CD8-positive, alpha-beta memory T cell (primary cell): Measurements from ENCODE around the gene AZU1. TPM values are rescaled to one million over a fixed set of nuclear protein-coding genes. Genes with fewer than 3 reads are reported as not detected.
A peak's percentile ranks its signal among the peaks of the same experiment; 100 is the strongest.
"Not testable (repeated sequence)": the region's sequence is repeated elsewhere in the genome, so short reads cannot be mapped to it uniquely, and the experiment has no call there.

Experiments
- CTCF ChIA-PET: fragments of 350-600 bp; sonication (Branson Sonifier 250); formaldehyde crosslinking; loops from one replicate; lab custom pipeline; 2021; ENCODE audit warnings: antibody characterized with exemption; lab: Charles Lee
- POLR2A ChIA-PET: fragments of 350-600 bp; sonication (Branson Sonifier 250); formaldehyde crosslinking; loops from one replicate; lab custom pipeline; 2021; ENCODE audit warnings: antibody characterized with exemption; lab: Charles Lee
- DNase-seq, 5 donors: peaks; one replicate each; pipeline versions ENCODE4 v3.0.0 to v3.0.0-alpha.2; 2020 to 2022; ENCODE audit warnings: mixed read lengths in 1 of 5
- H3K27ac ChIP-seq: one replicate; pipeline ENCODE4 v1.7.0; 2013; ENCODE audit warnings: low read depth, mild to moderate bottlenecking, low read length, moderate library complexity
- H3K27me3 ChIP-seq: 2 replicates; pipeline ENCODE4 v1.7.0; 2013; ENCODE audit warnings: low read length, mild to moderate bottlenecking; ENCODE audit not compliant: insufficient read depth, poor library complexity, severe bottlenecking
- H3K36me3 ChIP-seq: 2 replicates; pipeline ENCODE4 v1.7.0; 2013; ENCODE audit warnings: mild to moderate bottlenecking, low read length, moderate library complexity; ENCODE audit not compliant: insufficient read depth
- H3K4me1 ChIP-seq: 2 replicates; pipeline ENCODE4 v1.7.0; 2013; ENCODE audit warnings: mild to moderate bottlenecking, low read length, moderate library complexity; ENCODE audit not compliant: insufficient read depth
- H3K4me3 ChIP-seq: 2 replicates; pipeline ENCODE4 v1.7.0; 2013; ENCODE audit warnings: mild to moderate bottlenecking, low read length
- H3K9me3 ChIP-seq: 2 replicates; pipeline ENCODE4 v1.7.0; 2013; ENCODE audit warnings: mild to moderate bottlenecking, low read length
- H3K27ac Mint-ChIP-seq, 8 donors: one replicate each; pipeline ENCODE4 v1.8.0; 2020 to 2021; ENCODE audit warnings: mixed read lengths in 8 of 8, mild to moderate bottlenecking in 6 of 8, inconsistent platforms in 3 of 8, moderate library complexity in 3 of 8
- H3K27me3 Mint-ChIP-seq, 2 donors: one replicate each; pipeline ENCODE4 v1.8.0; 2020 to 2021; ENCODE audit warnings: mixed read lengths in 2 of 2, mild to moderate bottlenecking in 1 of 2, moderate library complexity in 1 of 2
- H3K36me3 Mint-ChIP-seq, 3 donors: one replicate each; pipeline ENCODE4 v1.8.0; 2020 to 2021; ENCODE audit warnings: mixed read lengths in 3 of 3, inconsistent platforms in 1 of 3, mild to moderate bottlenecking in 1 of 3
- H3K4me1 Mint-ChIP-seq, 3 donors: one replicate each; pipeline ENCODE4 v1.8.0; 2020 to 2021; ENCODE audit warnings: mixed read lengths in 3 of 3, inconsistent platforms in 1 of 3, mild to moderate bottlenecking in 1 of 3
- H3K4me3 Mint-ChIP-seq, 7 donors: one replicate each; pipeline ENCODE4 v1.8.0; 2020 to 2021; ENCODE audit warnings: mixed read lengths in 7 of 7, mild to moderate bottlenecking in 6 of 7, moderate library complexity in 4 of 7, inconsistent platforms in 2 of 7
- H3K9me3 Mint-ChIP-seq, 5 donors: one replicate each; pipeline ENCODE4 v1.8.0; 2020 to 2022; ENCODE audit warnings: mixed read lengths in 5 of 5, mild to moderate bottlenecking in 3 of 5, moderate library complexity in 2 of 5, inconsistent platforms in 1 of 5
- polyA plus RNA-seq: library from polyadenylated mRNA; unstranded; fragments of 300-500 nt; fragmentation: Illumina TruSeq; gene quantifications from one replicate; pipeline ENCODE4 v1.2.3, GENCODE V29; 2021
- total RNA-seq, 2 experiments: library from RNA; stranded (reverse); gene quantifications; one replicate each; pipeline ENCODE4 v1.2.3, GENCODE V29; 2021

AZU1 gene
- total and polyA plus RNA-seq, 3 experiments from 2014 or later, result not detected

DNA sequence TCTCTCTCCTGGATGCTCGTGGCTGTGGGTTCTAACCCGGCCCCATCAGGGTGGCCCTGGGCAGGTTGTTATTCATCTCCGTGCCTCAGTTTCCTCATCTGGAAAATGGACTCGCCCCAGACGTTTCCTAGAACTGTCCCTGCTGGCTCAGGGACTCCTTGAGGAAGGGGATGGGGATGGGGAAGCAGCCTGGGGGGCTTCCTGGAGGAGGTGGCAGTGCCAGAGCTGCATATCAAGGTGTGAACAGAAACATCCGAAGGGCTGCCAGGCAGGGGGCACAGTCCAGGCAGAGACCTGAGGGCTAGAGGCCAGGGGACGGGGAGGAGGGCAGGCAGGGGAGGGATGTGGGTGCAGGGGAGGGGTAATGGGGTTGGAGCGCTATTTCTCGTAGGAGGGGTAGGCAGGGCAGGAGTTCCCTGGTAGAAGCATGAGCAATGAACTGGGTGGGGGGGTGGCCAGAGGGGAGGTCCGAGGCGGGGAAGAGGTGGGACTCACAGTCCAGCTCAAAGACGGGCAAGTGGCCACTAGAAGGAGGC is 20.8 kb downstream of the AZU1 start:
- peaks cover 0 to 5% (median 3%) of the 10 kb centered on the region in 3 donors for H3K4me1 Mint-ChIP-seq
- no peaks in the 10 kb centered on the region for H3K36me3 ChIP-seq

DNA sequence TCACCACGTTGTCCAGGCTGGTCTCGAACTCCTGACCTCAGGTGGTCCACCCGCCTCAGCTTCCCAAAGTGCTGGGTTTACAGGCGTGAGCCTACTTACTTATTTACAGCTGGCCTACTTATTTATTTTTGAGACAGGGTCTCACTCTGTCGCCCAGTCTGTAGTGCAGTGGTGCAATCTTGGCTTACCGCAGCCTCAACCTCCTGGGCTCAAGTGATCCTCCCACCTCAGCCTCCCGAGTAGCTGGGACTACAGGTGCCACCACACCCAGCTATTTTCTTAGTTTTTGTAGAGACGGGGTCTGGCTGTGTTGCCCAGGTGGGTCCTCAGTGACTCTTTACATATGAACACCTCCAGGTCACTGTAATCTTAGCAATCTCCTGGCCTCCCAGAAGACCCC is 21.6 kb downstream of the AZU1 start:
- ChIA-PET CTCF (interaction anchor here (1.1 to 1.5 kb wide), 2 partner anchors 15 to 135 kb away, joined by 3 to 5 read pairs; partner anchors contain the start of gene WDR18), POLR2A (interaction anchor here (0.7 kb wide), 2 partner anchors 14 to 149 kb away, joined by 3 read pairs; no protein-coding TSS in a partner anchor)
- not testable (repeated sequence) for H3K27ac ChIP-seq

More for the DNA sequence above, 20.8 kb downstream of the AZU1 start:
- no peaks in the 10 kb centered on the region for H3K9me3 ChIP-seq
- DNase-seq, result no peak
- H3K4me3 ChIP-seq, result no peak overlapping the region
- CTCF ChIA-PET, result interaction anchor here (1.1 kb wide), 1 partner anchor 15 kb away, joined by 5 read pairs; no protein-coding TSS in a partner anchor
- no peaks in the 10 kb centered on the region for H3K4me1 ChIP-seq
- H3K27me3 Mint-ChIP-seq, result peaks cover 32 to 45% of the 10 kb centered on the region in 2 donors
- H3K27me3 ChIP-seq, result peaks cover 19% of the 10 kb centered on the region
- no peaks in the 10 kb centered on the region for H3K36me3 Mint-ChIP-seq
- no peak overlapping the region for H3K27ac Mint-ChIP-seq
- H3K4me3 Mint-ChIP-seq, result no peak overlapping the region
- H3K27ac ChIP-seq, result no peak overlapping the region
- no peaks in the 10 kb centered on the region for H3K9me3 Mint-ChIP-seq
- POLR2A ChIA-PET, result interaction anchor here (0.6 to 0.7 kb wide), 3 partner anchors 15 to 150 kb away, joined by 3 to 6 read pairs (median 3); no protein-coding TSS in a partner anchor

DNA sequence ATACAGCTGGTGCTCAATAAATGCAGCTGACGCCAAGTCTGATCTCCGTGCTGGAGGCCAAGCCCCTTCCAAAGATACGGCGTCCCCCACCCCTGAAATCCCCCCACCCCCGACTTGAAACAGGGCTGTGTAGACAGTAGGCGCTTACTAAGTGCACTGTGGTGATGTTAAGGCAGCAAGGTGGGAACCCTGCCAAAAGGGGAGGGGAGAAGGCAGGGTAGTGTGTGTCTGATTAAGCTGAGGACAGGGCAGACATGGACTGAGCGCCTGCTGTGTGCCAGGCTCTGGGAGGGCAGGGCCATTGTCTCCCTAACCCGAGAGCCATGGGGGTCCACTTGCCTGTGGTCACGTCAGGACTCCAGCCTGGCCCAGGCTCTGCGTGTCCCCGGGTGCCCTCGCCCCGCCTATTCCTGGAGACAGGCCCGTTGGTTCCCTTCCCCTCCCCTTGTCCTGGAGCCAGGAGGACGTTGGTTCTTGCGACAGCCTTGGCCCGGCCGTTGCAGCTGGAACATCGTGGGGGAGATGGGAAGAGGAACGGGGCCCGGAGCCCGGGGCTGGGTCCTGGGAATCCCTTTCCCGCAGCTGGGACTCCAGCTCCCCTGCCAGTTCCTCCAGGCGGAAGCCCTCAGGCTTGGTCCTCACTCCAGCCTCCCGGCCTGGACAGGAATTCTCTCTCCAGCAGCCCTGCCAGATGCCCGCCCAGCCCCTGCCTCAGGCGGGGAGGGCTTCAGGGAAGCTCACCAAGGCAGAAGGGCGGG is 22.8 kb downstream of the AZU1 start:
- Mint-ChIP-seq H3K4me3 (no peak overlapping the region), H3K4me1 (no peaks in the 10 kb centered on the region), H3K9me3 (no peaks in the 10 kb centered on the region), H3K27ac (no peak overlapping the region), H3K36me3 (no peaks in the 10 kb centered on the region), H3K27me3 (peaks cover 28 to 36% of the 10 kb centered on the region in 2 donors)
- ChIA-PET POLR2A (no interaction called here), CTCF (interaction anchor here (0.7 to 1.6 kb wide), 3 partner anchors 51 to 134 kb away, joined by 3 to 4 read pairs (median 3); partner anchors contain the start of gene WDR18)
- Histone ChIP-seq H3K9me3 (no peaks in the 10 kb centered on the region), H3K27me3 (peaks cover 19% of the 10 kb centered on the region), H3K36me3 (no peaks in the 10 kb centered on the region), H3K4me3 (no peak overlapping the region), H3K27ac (no peak overlapping the region), H3K4me1 (no peaks in the 10 kb centered on the region)
- DNase-seq, result no peak

More for the DNA sequence above, 21.6 kb downstream of the AZU1 start:
- not testable (repeated sequence) for H3K9me3 Mint-ChIP-seq, H3K4me1 Mint-ChIP-seq, H3K36me3 ChIP-seq, H3K27ac Mint-ChIP-seq, DNase-seq, H3K36me3 Mint-ChIP-seq, H3K9me3 ChIP-seq, H3K4me3 Mint-ChIP-seq, H3K4me1 ChIP-seq, H3K4me3 ChIP-seq
- peaks cover 30 to 45% of the 10 kb centered on the region in 2 donors for H3K27me3 Mint-ChIP-seq
- H3K27me3 ChIP-seq, result peaks cover 19% of the 10 kb centered on the region

DNA sequence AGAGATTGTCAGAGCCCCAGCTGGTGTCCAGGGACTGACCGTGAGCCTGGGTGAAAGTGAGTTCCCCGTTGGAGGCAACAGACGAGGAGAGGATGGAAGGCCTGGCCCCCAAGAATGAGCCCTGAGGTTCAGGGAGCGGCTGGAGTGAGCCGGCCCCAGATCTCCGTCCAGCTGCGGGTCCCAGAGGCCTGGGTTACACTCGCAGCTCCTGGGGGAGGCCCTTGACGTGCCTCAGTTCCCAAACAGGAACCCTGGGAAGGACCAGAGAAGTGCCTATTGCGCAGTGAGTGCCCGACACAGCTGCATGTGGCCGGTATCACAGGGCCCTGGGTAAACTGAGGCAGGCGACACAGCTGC is 23.3 kb downstream of the AZU1 start:
- Mint-ChIP-seq H3K4me1 (no peaks in the 10 kb centered on the region), H3K36me3 (no peaks in the 10 kb centered on the region), H3K9me3 (no peaks in the 10 kb centered on the region), H3K27ac (no peak overlapping the region), H3K4me3 (no peak overlapping the region), H3K27me3 (peaks cover 28 to 32% of the 10 kb centered on the region in 2 donors)
- H3K9me3 ChIP-seq, result no peaks in the 10 kb centered on the region
- ChIA-PET CTCF (interaction anchor here (0.7 to 1.6 kb wide), 2 partner anchors 52 to 69 kb away, joined by 3 to 4 read pairs; no protein-coding TSS in a partner anchor), POLR2A (no interaction called here)
- H3K36me3 ChIP-seq, result no peaks in the 10 kb centered on the region
- H3K4me3 ChIP-seq, result no peak overlapping the region
- no peak overlapping the region for H3K27ac ChIP-seq
- DNase-seq, result no peak
- H3K27me3 ChIP-seq, result peaks cover 19% of the 10 kb centered on the region
- H3K4me1 ChIP-seq, result no peaks in the 10 kb centered on the region

DNA sequence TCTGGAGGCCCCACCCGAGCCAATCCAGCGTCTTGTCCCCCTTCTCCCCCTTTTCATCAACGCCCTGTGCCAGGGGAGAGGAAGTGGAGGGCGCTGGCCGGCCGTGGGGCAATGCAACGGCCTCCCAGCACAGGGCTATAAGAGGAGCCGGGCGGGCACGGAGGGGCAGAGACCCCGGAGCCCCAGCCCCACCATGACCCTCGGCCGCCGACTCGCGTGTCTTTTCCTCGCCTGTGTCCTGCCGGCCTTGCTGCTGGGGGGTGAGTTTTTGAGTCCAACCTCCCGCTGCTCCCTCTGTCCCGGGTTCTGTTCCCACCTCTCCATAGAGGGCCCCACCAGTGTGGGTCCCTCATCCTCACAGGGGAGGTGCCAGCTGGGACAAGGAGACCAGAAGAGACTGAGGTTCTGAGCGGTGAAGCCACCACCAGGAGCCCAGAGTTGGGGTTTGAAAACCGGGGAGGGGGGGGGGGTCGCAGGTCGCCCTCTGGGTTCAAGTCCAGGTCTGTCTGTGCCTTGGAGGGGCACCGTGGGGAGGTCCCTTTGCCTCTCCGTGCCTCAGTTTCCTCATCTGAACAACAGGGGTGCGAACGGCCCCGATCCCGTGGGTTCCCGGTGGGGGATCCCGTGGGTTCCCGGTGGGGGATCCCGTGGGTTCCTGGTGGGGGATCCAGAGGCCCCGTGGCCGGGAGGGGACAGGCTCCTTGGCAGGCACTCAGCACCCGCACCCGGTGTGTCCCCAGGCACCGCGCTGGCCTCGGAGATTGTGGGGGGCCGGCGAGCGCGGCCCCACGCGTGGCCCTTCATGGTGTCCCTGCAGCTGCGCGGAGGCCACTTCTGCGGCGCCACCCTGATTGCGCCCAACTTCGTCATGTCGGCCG is 24.7 kb downstream of the AZU1 start, which contains the start of gene ELANE:
TSS of gene ELANE (plus strand) at position 168 of the 878 bp plus-strand sequence. CDS start at position 194, 26 bp downstream.
- no peaks in the 10 kb centered on the region for H3K36me3 ChIP-seq
- no peak for DNase-seq
- H3K9me3 Mint-ChIP-seq, result no peaks in the 10 kb centered on the region
- CTCF ChIA-PET, result interaction anchor here (1.6 kb wide), 1 partner anchor 67 kb away, joined by 4 read pairs; no protein-coding TSS in a partner anchor
- no peaks in the 10 kb centered on the region for H3K9me3 ChIP-seq
- H3K4me1 Mint-ChIP-seq, result no peaks in the 10 kb centered on the region
- H3K4me3 Mint-ChIP-seq, result no peak within 1 kb of the TSS
- H3K4me3 ChIP-seq, result no peak within 1 kb of the TSS
- peak within 1 kb of the TSS in 1 of 8 donors; percentile 41 for H3K27ac Mint-ChIP-seq
- POLR2A ChIA-PET, result no interaction called here
- H3K27ac ChIP-seq, result no peak within 1 kb of the TSS
- H3K36me3 Mint-ChIP-seq, result no peaks in the 10 kb centered on the region
- H3K4me1 ChIP-seq, result no peaks in the 10 kb centered on the region
- peaks cover 19% of the 10 kb centered on the region for H3K27me3 ChIP-seq
- H3K27me3 Mint-ChIP-seq, result peaks cover 19 to 23% of the 10 kb centered on the region in 2 donors

DNA sequence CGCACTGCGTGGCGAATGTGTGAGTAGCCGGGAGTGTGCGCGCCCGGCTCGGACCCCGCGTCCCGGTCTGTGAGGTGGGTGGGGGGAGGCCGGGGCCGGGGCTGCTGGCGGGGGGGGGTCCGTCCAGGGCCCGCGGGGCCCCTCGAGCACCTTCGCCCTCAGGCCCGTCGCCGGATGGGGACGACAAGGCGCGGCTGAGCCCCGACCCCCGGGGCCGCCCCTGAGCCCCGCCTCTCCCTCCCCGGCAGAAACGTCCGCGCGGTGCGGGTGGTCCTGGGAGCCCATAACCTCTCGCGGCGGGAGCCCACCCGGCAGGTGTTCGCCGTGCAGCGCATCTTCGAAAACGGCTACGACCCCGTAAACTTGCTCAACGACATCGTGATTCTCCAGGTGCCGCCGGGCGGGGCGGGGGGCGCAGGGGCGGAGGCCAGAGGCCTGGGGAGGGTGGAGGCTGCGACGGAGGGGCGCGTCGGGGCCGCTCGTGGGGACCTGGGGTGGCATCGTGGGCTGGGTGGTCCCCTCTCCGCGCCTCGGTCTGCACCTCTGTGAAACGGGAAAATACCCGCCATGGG is 25.5 kb downstream of the AZU1 start:
- Histone ChIP-seq H3K27ac (no peak overlapping the region), H3K4me1 (no peaks in the 10 kb centered on the region), H3K9me3 (no peaks in the 10 kb centered on the region), H3K4me3 (no peak overlapping the region), H3K36me3 (no peaks in the 10 kb centered on the region), H3K27me3 (peaks cover 19% of the 10 kb centered on the region)
- Mint-ChIP-seq H3K36me3 (no peaks in the 10 kb centered on the region), H3K4me1 (no peaks in the 10 kb centered on the region), H3K9me3 (no peaks in the 10 kb centered on the region), H3K4me3 (no peak overlapping the region), H3K27ac (no peak overlapping the region), H3K27me3 (peaks cover 16 to 22% of the 10 kb centered on the region in 2 donors)
- no peak for DNase-seq
- POLR2A ChIA-PET, result no interaction called here
- CTCF ChIA-PET, result no interaction called here

DNA sequence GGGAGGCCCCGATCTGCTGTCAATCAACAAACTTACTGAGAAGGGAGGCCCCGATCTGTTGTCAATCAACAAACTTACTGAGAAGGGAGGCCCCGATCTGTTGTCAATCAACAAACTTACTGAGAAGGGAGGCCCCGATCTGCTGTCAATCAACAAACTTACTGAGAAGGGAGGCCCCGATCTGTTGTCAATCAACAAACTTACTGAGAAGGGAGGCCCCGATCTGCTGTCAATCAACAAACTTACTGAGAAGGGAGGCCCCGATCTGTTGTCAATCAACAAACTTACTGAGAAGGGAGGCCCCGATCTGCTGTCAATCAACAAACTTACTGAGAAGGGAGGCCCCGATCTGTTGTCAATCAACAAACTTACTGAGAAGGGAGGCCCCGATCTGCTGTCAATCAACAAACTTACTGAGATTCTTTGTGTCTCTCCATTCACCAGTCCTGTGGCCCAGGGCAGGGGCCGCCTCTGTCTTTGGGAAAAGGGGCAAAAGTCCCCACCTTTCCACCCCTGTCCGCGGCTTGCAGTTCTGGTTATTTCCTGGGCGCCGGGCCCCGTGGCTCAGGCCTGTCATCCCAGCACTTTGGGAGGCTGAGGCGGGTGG is 26.1 kb downstream of the AZU1 start:
- H3K36me3 ChIP-seq, H3K27ac ChIP-seq, H3K4me1 Mint-ChIP-seq, H3K9me3 Mint-ChIP-seq, CTCF ChIA-PET, DNase-seq, H3K36me3 Mint-ChIP-seq, H3K4me3 Mint-ChIP-seq, H3K27ac Mint-ChIP-seq, H3K9me3 ChIP-seq, H3K4me1 ChIP-seq, H3K4me3 ChIP-seq, POLR2A ChIA-PET: not testable (repeated sequence)
- H3K27me3 Mint-ChIP-seq, result peaks cover 17 to 20% of the 10 kb centered on the region in 2 donors
- H3K27me3 ChIP-seq, result peaks cover 12% of the 10 kb centered on the region
